GM12875 (cell line): Measurements from ENCODE around the gene GRIK2.

Experiments
- H3K4me3 ChIP-seq: one replicate; pipeline ENCODE4 v1.5.1; 2011; ENCODE audit warnings: low read depth, low read length, control low read depth
- CTCF ChIP-seq: IDR thresholded peaks from 2 replicates; pipeline ENCODE4 v1.5.1; 2011; ENCODE audit warnings: low read depth, mild to moderate bottlenecking, control low read depth, inconsistent platforms, low read length, moderate library complexity, borderline replicate concordance; ENCODE audit not compliant: insufficient read depth

Gene GRIK2

GRCh38 chr6:101686653-101687052 lies 293.1 kb downstream of the GRIK2 start:
- H3K4me3 ChIP-seq = no peak overlapping the region
- TF ChIP-seq CTCF = no peak

GRCh38 chr6:101689156-101689555 lies 295.6 kb downstream of the GRIK2 start:
- H3K4me3 ChIP-seq = no peak overlapping the region
- no peak for TF ChIP-seq CTCF

GRCh38 chr6:101689695-101690094 lies 296.2 kb downstream of the GRIK2 start:
- no peak overlapping the region for H3K4me3 ChIP-seq
- no peak for TF ChIP-seq CTCF

GRCh38 chr6:101700655-101701054 lies 307.1 kb downstream of the GRIK2 start:
- no peak for TF ChIP-seq CTCF
- H3K4me3 ChIP-seq = no peak overlapping the region

- no peak for TF ChIP-seq CTCF
- no peak overlapping the region for H3K4me3 ChIP-seq
Observed at GRCh38 chr6:101703311-101703710, 309.8 kb downstream of the GRIK2 start.

- no peak overlapping the region for H3K4me3 ChIP-seq
- no peak for TF ChIP-seq CTCF
Observed at GRCh38 chr6:101705866-101706265, 312.4 kb downstream of the GRIK2 start.

GRCh38 chr6:101706576-101706975 lies 313.1 kb downstream of the GRIK2 start:
- no peak for TF ChIP-seq CTCF
- no peak overlapping the region for H3K4me3 ChIP-seq
